ENCODE results near the gene LBHD1.
A peak's percentile ranks its signal among the peaks of the same experiment; 100 is the strongest.
"Not testable (repeated sequence)": the region's sequence is repeated elsewhere in the genome, so short reads cannot be mapped to it uniquely, and the experiment has no call there.

The LBHD1 gene

GRCh38 chr11:62676698-62677097 lies 4.6 kb upstream of the LBHD1 start:
- no peak for TF ChIP-seq EZH2 (IDR thresholded peaks at IDR 0.05; ENCODE audit: borderline replicate concordance, low read length)
- Histone ChIP-seq H3K36me3 (ENCODE audit: insufficient read depth, low read length) (peaks cover 34% of the 10 kb centered on the region; the same call in 1 of the 2 replicates), H3K4me1 (ENCODE audit: insufficient read depth, low read length, severe bottlenecking) (peaks cover 50% of the 10 kb centered on the region)

GRCh38 chr11:62675415-62675814 lies 3.3 kb upstream of the LBHD1 start:
- H4K20me1 ChIP-seq (ENCODE audit: insufficient read depth, low read length); H2AFZ ChIP-seq (ENCODE audit: low read length); H3K27me3 ChIP-seq (ENCODE audit: insufficient read depth, low read length); H3K79me2 ChIP-seq (ENCODE audit: insufficient read depth, low read length); H3K9me2 ChIP-seq (ENCODE audit: low read depth, low read length); H3K4me3 ChIP-seq (ENCODE audit: low read depth, low read length, poor library complexity, severe bottlenecking); H3K27ac ChIP-seq (ENCODE audit: low read depth, low read length, poor library complexity, severe bottlenecking); H3F3A ChIP-seq (ENCODE audit: insufficient read depth, low read length); H3K9me3 ChIP-seq (ENCODE audit: low read length); H3K4me2 ChIP-seq (ENCODE audit: low read length); H3K9ac ChIP-seq (ENCODE audit: low read length): not testable (repeated sequence)
- peaks cover 34% of the 10 kb centered on the region; the same call in 1 of the 2 replicates for H3K36me3 ChIP-seq (ENCODE audit: insufficient read depth, low read length)
- peaks cover 50% of the 10 kb centered on the region for H3K4me1 ChIP-seq (ENCODE audit: insufficient read depth, low read length, severe bottlenecking)

More at GRCh38 chr11:62676698-62677097, 4.6 kb upstream of the LBHD1 start:
- no peak overlapping the region for H2AFZ ChIP-seq (ENCODE audit: low read length)
- H3F3A ChIP-seq (ENCODE audit: insufficient read depth, low read length) = no peaks in the 10 kb centered on the region
- no peak overlapping the region for H3K9ac ChIP-seq (ENCODE audit: low read length)
- H3K9me3 ChIP-seq (ENCODE audit: low read length) = no peaks in the 10 kb centered on the region
- H3K27ac ChIP-seq (ENCODE audit: low read depth, low read length, poor library complexity, severe bottlenecking) = no peak overlapping the region
- no peaks in the 10 kb centered on the region for H3K9me2 ChIP-seq (ENCODE audit: low read depth, low read length)
- no peaks in the 10 kb centered on the region for H3K27me3 ChIP-seq (ENCODE audit: insufficient read depth, low read length)
- no peak overlapping the region for H3K4me2 ChIP-seq (ENCODE audit: low read length)
- no peak overlapping the region for H3K4me3 ChIP-seq (ENCODE audit: low read depth, low read length, poor library complexity, severe bottlenecking)
- H4K20me1 ChIP-seq (ENCODE audit: insufficient read depth, low read length) = no peaks in the 10 kb centered on the region
- H3K79me2 ChIP-seq (ENCODE audit: insufficient read depth, low read length) = no peaks in the 10 kb centered on the region; the same call in 1 of the 2 replicates

GRCh38 chr11:62673196-62673525 lies 1.1 kb upstream of the LBHD1 start:
- peaks cover 34% of the 10 kb centered on the region; the same call in 1 of the 2 replicates for H3K36me3 ChIP-seq (ENCODE audit: insufficient read depth, low read length)
- peak overlapping the region; percentile 93 for H3K27ac ChIP-seq (ENCODE audit: low read depth, low read length, poor library complexity, severe bottlenecking)
- peaks cover 52% of the 10 kb centered on the region for H3K4me1 ChIP-seq (ENCODE audit: insufficient read depth, low read length, severe bottlenecking)
- H3K4me2 ChIP-seq (ENCODE audit: low read length) = peak overlapping the region; percentile 93
- TF ChIP-seq, protein P1, sequence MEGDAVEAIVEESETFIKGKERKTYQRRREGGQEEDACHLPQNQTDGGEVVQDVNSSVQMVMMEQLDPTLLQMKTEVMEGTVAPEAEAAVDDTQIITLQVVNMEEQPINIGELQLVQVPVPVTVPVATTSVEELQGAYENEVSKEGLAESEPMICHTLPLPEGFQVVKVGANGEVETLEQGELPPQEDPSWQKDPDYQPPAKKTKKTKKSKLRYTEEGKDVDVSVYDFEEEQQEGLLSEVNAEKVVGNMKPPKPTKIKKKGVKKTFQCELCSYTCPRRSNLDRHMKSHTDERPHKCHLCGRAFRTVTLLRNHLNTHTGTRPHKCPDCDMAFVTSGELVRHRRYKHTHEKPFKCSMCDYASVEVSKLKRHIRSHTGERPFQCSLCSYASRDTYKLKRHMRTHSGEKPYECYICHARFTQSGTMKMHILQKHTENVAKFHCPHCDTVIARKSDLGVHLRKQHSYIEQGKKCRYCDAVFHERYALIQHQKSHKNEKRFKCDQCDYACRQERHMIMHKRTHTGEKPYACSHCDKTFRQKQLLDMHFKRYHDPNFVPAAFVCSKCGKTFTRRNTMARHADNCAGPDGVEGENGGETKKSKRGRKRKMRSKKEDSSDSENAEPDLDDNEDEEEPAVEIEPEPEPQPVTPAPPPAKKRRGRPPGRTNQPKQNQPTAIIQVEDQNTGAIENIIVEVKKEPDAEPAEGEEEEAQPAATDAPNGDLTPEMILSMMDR (IDR thresholded peaks at IDR 0.05; ENCODE audit: low read length) = no peak
- H4K20me1 ChIP-seq (ENCODE audit: insufficient read depth, low read length) = no peaks in the 10 kb centered on the region
- no peaks in the 10 kb centered on the region for H3K27me3 ChIP-seq (ENCODE audit: insufficient read depth, low read length)
- H2AFZ ChIP-seq (ENCODE audit: low read length) = no peak overlapping the region
- H3K9me3 ChIP-seq (ENCODE audit: low read length) = no peaks in the 10 kb centered on the region
- 0 out of 2 replicates have a peak, but pooled peaks cover 4% of the 10 kb centered on the region for H3K79me2 ChIP-seq (ENCODE audit: insufficient read depth, low read length)
- H3K9ac ChIP-seq (ENCODE audit: low read length) = peak overlapping the region; percentile 95
- H3F3A ChIP-seq (ENCODE audit: insufficient read depth, low read length) = no peaks in the 10 kb centered on the region
- H3K9me2 ChIP-seq (ENCODE audit: low read depth, low read length) = no peaks in the 10 kb centered on the region
- peak overlapping the region; percentile 91 for H3K4me3 ChIP-seq (ENCODE audit: low read depth, low read length, poor library complexity, severe bottlenecking)

- H3K79me2 ChIP-seq (ENCODE audit: insufficient read depth, low read length) = 0 out of 2 replicates have a peak, but pooled peaks cover 4% of the 10 kb centered on the region
These were observed 845 bp downstream of the LBHD1 start for GRCh38 chr11:62671236-62671607.

More at GRCh38 chr11:62671236-62671607, 845 bp downstream of the LBHD1 start:
- peaks cover 59% of the 10 kb centered on the region for H3K4me1 ChIP-seq (ENCODE audit: insufficient read depth, low read length, severe bottlenecking)
- H2AFZ ChIP-seq (ENCODE audit: low read length) = no peak overlapping the region
- no peaks in the 10 kb centered on the region for H3K9me2 ChIP-seq (ENCODE audit: low read depth, low read length)
- TF ChIP-seq, protein P1 (IDR thresholded peaks at IDR 0.05; ENCODE audit: low read length) = no peak
- no peak for TF ChIP-seq EZH2 (IDR thresholded peaks at IDR 0.05; ENCODE audit: borderline replicate concordance, low read length)
- peak overlapping the region; percentile 95 for H3K9ac ChIP-seq (ENCODE audit: low read length)
- peak overlapping the region; percentile 91 for H3K4me3 ChIP-seq (ENCODE audit: low read depth, low read length, poor library complexity, severe bottlenecking)
- peak overlapping the region; percentile 93 for H3K4me2 ChIP-seq (ENCODE audit: low read length)
- H3K9me3 ChIP-seq (ENCODE audit: low read length) = no peaks in the 10 kb centered on the region
- H3K36me3 ChIP-seq (ENCODE audit: insufficient read depth, low read length) = peaks cover 36% of the 10 kb centered on the region
- H3K27ac ChIP-seq (ENCODE audit: low read depth, low read length, poor library complexity, severe bottlenecking) = peak overlapping the region; percentile 93
- no peaks in the 10 kb centered on the region for H3F3A ChIP-seq (ENCODE audit: insufficient read depth, low read length)
- H4K20me1 ChIP-seq (ENCODE audit: insufficient read depth, low read length) = no peaks in the 10 kb centered on the region
- H3K27me3 ChIP-seq (ENCODE audit: insufficient read depth, low read length) = no peaks in the 10 kb centered on the region
